ENCODE data around the gene PTPN4.

DNA sequence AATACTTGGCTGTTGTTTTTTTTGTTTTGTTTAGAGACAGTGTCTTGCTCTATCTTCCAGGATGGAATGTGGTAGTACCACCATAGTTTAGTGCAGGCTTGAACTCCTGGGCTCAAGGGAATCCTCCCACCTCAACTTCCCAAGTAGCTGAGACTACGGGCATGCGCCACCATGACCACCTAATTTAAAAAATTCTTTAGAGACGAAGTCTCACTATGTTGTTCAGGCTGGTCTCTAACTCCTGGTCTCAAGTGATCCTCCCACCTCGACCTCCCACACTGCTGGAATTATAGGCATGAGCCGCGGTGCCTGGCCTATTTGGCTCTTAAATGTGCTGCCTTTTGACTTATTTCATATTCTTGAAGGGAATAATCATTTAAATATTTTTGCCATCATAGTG is 60.1 kb downstream of the PTPN4 start:
- TF ChIP-seq EP300 (IDR thresholded peaks at IDR 0.05; ENCODE audit: borderline replicate concordance) (no peak), CEBPB (IDR thresholded peaks at IDR 0.05) (no peak), TEAD4 (IDR thresholded peaks at IDR 0.05) (no peak), MAX (IDR thresholded peaks at IDR 0.05) (no peak), NFIC (IDR thresholded peaks at IDR 0.05) (no peak), YY1 (IDR thresholded peaks at IDR 0.05; ENCODE audit: low read depth) (no peak), EGR1 (IDR thresholded peaks at IDR 0.05) (no peak), FOXM1 (IDR thresholded peaks at IDR 0.05; ENCODE audit: borderline replicate concordance, low read depth) (no peak), TAF1 (IDR thresholded peaks at IDR 0.05; ENCODE audit: low read depth) (no peak), ZBTB7A (IDR thresholded peaks at IDR 0.05; ENCODE audit: low read depth) (no peak), RAD21 (IDR thresholded peaks at IDR 0.05; ENCODE audit: low read depth) (no peak), CREB1 (IDR thresholded peaks at IDR 0.05; ENCODE audit: low read depth) (no peak)
- TF ChIP-seq, protein P1, sequence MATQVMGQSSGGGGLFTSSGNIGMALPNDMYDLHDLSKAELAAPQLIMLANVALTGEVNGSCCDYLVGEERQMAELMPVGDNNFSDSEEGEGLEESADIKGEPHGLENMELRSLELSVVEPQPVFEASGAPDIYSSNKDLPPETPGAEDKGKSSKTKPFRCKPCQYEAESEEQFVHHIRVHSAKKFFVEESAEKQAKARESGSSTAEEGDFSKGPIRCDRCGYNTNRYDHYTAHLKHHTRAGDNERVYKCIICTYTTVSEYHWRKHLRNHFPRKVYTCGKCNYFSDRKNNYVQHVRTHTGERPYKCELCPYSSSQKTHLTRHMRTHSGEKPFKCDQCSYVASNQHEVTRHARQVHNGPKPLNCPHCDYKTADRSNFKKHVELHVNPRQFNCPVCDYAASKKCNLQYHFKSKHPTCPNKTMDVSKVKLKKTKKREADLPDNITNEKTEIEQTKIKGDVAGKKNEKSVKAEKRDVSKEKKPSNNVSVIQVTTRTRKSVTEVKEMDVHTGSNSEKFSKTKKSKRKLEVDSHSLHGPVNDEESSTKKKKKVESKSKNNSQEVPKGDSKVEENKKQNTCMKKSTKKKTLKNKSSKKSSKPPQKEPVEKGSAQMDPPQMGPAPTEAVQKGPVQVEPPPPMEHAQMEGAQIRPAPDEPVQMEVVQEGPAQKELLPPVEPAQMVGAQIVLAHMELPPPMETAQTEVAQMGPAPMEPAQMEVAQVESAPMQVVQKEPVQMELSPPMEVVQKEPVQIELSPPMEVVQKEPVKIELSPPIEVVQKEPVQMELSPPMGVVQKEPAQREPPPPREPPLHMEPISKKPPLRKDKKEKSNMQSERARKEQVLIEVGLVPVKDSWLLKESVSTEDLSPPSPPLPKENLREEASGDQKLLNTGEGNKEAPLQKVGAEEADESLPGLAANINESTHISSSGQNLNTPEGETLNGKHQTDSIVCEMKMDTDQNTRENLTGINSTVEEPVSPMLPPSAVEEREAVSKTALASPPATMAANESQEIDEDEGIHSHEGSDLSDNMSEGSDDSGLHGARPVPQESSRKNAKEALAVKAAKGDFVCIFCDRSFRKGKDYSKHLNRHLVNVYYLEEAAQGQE (IDR thresholded peaks at IDR 0.05; ENCODE audit: low read depth) = no peak
